ENCODE results near the gene PPP6R3.

Gene PPP6R3

GRCh38 chr11:68552542-68552941 is 92.0 kb downstream of the PPP6R3 start:
- no peak for DNase-seq (ENCODE audit: low read depth in 2 of 2)

- no peak for DNase-seq (ENCODE audit: low read depth in 2 of 2)
These were observed 99.7 kb downstream of the PPP6R3 start for GRCh38 chr11:68560216-68560615.

GRCh38 chr11:68563454-68563853 is 102.9 kb downstream of the PPP6R3 start:
- no peak for DNase-seq (ENCODE audit: low read depth in 2 of 2)

- DNase-seq (ENCODE audit: low read depth in 2 of 2) = no peak
These were observed 103.7 kb downstream of the PPP6R3 start for GRCh38 chr11:68564261-68564660.

GRCh38 chr11:68565768-68566167 is 105.2 kb downstream of the PPP6R3 start:
- no peak for DNase-seq (ENCODE audit: low read depth in 2 of 2)

- no peak for DNase-seq (ENCODE audit: low read depth in 2 of 2)
These were observed 107.0 kb downstream of the PPP6R3 start for GRCh38 chr11:68567553-68567952.

- no peak for DNase-seq (ENCODE audit: low read depth in 2 of 2)
These were observed 108.8 kb downstream of the PPP6R3 start for GRCh38 chr11:68569357-68569756.

GRCh38 chr11:68570691-68571090 is 110.1 kb downstream of the PPP6R3 start:
- DNase-seq (ENCODE audit: low read depth in 2 of 2) = no peak

- DNase-seq (ENCODE audit: low read depth in 2 of 2) = no peak
These were observed 113.8 kb downstream of the PPP6R3 start for GRCh38 chr11:68574308-68574707.

GRCh38 chr11:68575025-68575665 is 114.6 kb downstream of the PPP6R3 start:
- no peak for DNase-seq (ENCODE audit: low read depth in 2 of 2)

- no peak for DNase-seq (ENCODE audit: low read depth in 2 of 2)
These were observed 118.9 kb downstream of the PPP6R3 start for GRCh38 chr11:68579455-68579854.

- DNase-seq (ENCODE audit: low read depth in 2 of 2) = no peak
These were observed 120.9 kb downstream of the PPP6R3 start for GRCh38 chr11:68581439-68581838.

- DNase-seq (ENCODE audit: low read depth in 2 of 2) = no peak
These were observed 121.3 kb downstream of the PPP6R3 start for GRCh38 chr11:68581901-68582300.

GRCh38 chr11:68582416-68583040 is 122.0 kb downstream of the PPP6R3 start:
- no peak for DNase-seq (ENCODE audit: low read depth in 2 of 2)

- DNase-seq (ENCODE audit: low read depth in 2 of 2) = no peak
These were observed 122.5 kb downstream of the PPP6R3 start for GRCh38 chr11:68583041-68583446.

GRCh38 chr11:68584097-68584496 is 123.5 kb downstream of the PPP6R3 start:
- DNase-seq (ENCODE audit: low read depth in 2 of 2) = peak; percentile 42 to 47

- no peak for DNase-seq (ENCODE audit: low read depth in 2 of 2)
These were observed 124.5 kb downstream of the PPP6R3 start for GRCh38 chr11:68584991-68585524.

- no peak for DNase-seq (ENCODE audit: low read depth in 2 of 2)
These were observed 129.1 kb downstream of the PPP6R3 start for GRCh38 chr11:68589547-68590216.

- DNase-seq (ENCODE audit: low read depth in 2 of 2) = no peak
These were observed 131.2 kb downstream of the PPP6R3 start for GRCh38 chr11:68591719-68592118.

GRCh38 chr11:68593441-68593840 is 132.9 kb downstream of the PPP6R3 start:
- no peak for DNase-seq (ENCODE audit: low read depth in 2 of 2)

- DNase-seq (ENCODE audit: low read depth in 2 of 2) = no peak
These were observed 133.6 kb downstream of the PPP6R3 start for GRCh38 chr11:68594123-68594522.

GRCh38 chr11:68596231-68596630 is 135.7 kb downstream of the PPP6R3 start:
- DNase-seq (ENCODE audit: low read depth in 2 of 2) = no peak
